Measurements from ENCODE around the gene PTRH1. TPM values are rescaled to one million over a fixed set of nuclear protein-coding genes. Genes with fewer than 3 reads are reported as not detected.

The PTRH1 gene
- total and polyA plus RNA-seq, 2 of the 13 experiments (the other 11 are each of a cell fraction or from before 2014, with no cell fraction given): 4.0 to 10.4 TPM

DNA sequence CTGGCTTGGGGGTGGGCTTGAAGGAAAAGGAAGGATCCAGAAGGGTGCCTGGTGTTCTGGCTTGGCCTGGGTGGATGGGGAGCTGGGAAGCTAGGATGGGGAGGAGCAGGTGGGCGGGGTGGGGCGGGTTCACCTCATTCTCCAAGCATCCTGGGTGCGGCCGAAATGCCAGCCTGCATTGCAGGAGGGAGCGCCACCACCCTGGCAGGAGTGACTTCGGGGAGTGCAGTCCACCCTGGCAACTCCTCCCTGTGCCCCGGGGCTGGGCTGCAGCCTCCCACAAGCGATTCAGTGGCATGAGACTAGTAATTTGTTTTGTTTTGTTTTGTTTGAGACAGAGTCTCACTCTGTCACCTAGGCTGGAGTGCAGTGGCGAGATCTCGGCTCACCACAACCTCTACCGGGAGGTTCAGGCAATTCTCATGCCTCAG, 5.9 kb upstream of the PTRH1 start:
- no peaks in the 10 kb centered on the region for H3K36me3 ChIP-seq (replicated peaks in 1 of 2; ENCODE audit: control insufficient read depth in 1 of 2, insufficient read depth in 2 of 2, low read length in 2 of 2)
- ATAC-seq (no peak), FAIRE-seq (no peak), DNase-seq (ENCODE audit: low spot score) (no peak)
- no TSS peak for BruUV-seq (replicated peaks)
- no peaks in the 10 kb centered on the region for H3K9me3 ChIP-seq (ENCODE audit: low read length)
- ChIA-PET CTCF (ENCODE audit: low intra/inter-chr PET ratio, low total read pairs) (no interaction called here), POLR2A (interaction anchor here (0.7 kb wide), 1 partner anchor 18 kb away, joined by 3 read pairs; no protein-coding TSS in a partner anchor)
- no peak overlapping the region for H3K4me2 ChIP-seq (ENCODE audit: low read depth, low read length)
- WGBS (ENCODE audit: low lambda C conversion rate): 19% methylated on average over 4 of the region's 11 CpGs
- H2AFZ ChIP-seq (ENCODE audit: low read length): no peak overlapping the region
- no peak overlapping the region for H3K4me3 ChIP-seq (replicated peaks in 1 of 3; ENCODE audit: insufficient read depth in 1 of 3, low read depth in 2 of 3, low read length in 3 of 3)
- intact Hi-C loops (cut with micrococcal nuclease; ENCODE audit: unreplicated experiment): loop anchor here (10.0 kb wide), 1 partner anchor 217 kb away; no protein-coding TSS in a partner anchor
- in situ Hi-C loops (cut with HindIII; ENCODE audit: extremely low pct_ligation_motif_present, low pct_unique_long_range_greater_than_20kb): no loop called here
- H3K27ac ChIP-seq (ENCODE audit: extremely low read length, insufficient read depth, low read length): no peak overlapping the region
- H3K27me3 ChIP-seq (ENCODE audit: control insufficient read depth in 1 of 2, insufficient read depth in 2 of 2, low read length in 2 of 2): peaks cover 0 to 6% of the 10 kb centered on the region in 2 experiments; a peak in 2 of 5 replicates
- H4K20me1 ChIP-seq (ENCODE audit: insufficient read depth, low read length): no peaks in the 10 kb centered on the region
- peaks cover 20% of the 10 kb centered on the region for H3K4me1 ChIP-seq (ENCODE audit: insufficient read depth, low read length)
- H3K9ac ChIP-seq (ENCODE audit: insufficient read depth, low read depth, low read length): no peak overlapping the region
- H3K79me2 ChIP-seq (ENCODE audit: insufficient read depth, low read length): no peaks in the 10 kb centered on the region
- TF ChIP-seq, protein P1, sequence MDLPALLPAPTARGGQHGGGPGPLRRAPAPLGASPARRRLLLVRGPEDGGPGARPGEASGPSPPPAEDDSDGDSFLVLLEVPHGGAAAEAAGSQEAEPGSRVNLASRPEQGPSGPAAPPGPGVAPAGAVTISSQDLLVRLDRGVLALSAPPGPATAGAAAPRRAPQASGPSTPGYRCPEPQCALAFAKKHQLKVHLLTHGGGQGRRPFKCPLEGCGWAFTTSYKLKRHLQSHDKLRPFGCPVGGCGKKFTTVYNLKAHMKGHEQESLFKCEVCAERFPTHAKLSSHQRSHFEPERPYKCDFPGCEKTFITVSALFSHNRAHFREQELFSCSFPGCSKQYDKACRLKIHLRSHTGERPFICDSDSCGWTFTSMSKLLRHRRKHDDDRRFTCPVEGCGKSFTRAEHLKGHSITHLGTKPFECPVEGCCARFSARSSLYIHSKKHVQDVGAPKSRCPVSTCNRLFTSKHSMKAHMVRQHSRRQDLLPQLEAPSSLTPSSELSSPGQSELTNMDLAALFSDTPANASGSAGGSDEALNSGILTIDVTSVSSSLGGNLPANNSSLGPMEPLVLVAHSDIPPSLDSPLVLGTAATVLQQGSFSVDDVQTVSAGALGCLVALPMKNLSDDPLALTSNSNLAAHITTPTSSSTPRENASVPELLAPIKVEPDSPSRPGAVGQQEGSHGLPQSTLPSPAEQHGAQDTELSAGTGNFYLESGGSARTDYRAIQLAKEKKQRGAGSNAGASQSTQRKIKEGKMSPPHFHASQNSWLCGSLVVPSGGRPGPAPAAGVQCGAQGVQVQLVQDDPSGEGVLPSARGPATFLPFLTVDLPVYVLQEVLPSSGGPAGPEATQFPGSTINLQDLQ (CRISPR knock-in tag; IDR thresholded peaks at IDR 0.05): no peak
- TF ChIP-seq ZNF225 (CRISPR knock-in tag; IDR thresholded peaks at IDR 0.05) (no peak), NFRKB (IDR thresholded peaks at IDR 0.05) (no peak), ISL2 (CRISPR knock-in tag; IDR thresholded peaks at IDR 0.05) (no peak), CBX5 (CRISPR knock-in tag; IDR thresholded peaks at IDR 0.05; ENCODE audit: borderline replicate concordance) (no peak), ZSCAN29 (CRISPR knock-in tag; conservative IDR thresholded peaks at IDR 0.05) (no peak), ZBTB38 (CRISPR knock-in tag; IDR thresholded peaks at IDR 0.05) (no peak), CBFB (CRISPR knock-in tag; IDR thresholded peaks at IDR 0.05) (no peak), ZNF564 (CRISPR knock-in tag; IDR thresholded peaks at IDR 0.05) (no peak), HNRNPLL (IDR thresholded peaks at IDR 0.05; ENCODE audit: low read depth, low read length, poor library complexity, severe bottlenecking) (no peak), MIXL1 (CRISPR knock-in tag; IDR thresholded peaks at IDR 0.05) (no peak), ZNF777 (CRISPR knock-in tag; IDR thresholded peaks at IDR 0.05) (no peak), GLI4 (CRISPR knock-in tag; IDR thresholded peaks at IDR 0.05; ENCODE audit: borderline replicate concordance) (no peak)
- TF ChIP-seq, protein P2, sequence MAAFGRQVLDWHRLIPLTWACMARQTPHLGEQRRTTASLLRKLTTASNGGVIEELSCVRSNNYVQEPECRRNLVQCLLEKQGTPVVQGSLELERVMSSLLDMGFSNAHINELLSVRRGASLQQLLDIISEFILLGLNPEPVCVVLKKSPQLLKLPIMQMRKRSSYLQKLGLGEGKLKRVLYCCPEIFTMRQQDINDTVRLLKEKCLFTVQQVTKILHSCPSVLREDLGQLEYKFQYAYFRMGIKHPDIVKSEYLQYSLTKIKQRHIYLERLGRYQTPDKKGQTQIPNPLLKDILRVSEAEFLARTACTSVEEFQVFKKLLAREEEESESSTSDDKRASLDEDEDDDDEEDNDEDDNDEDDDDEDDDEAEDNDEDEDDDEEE (CRISPR knock-in tag; IDR thresholded peaks at IDR 0.05): no peak
- TF ChIP-seq, protein P3, sequence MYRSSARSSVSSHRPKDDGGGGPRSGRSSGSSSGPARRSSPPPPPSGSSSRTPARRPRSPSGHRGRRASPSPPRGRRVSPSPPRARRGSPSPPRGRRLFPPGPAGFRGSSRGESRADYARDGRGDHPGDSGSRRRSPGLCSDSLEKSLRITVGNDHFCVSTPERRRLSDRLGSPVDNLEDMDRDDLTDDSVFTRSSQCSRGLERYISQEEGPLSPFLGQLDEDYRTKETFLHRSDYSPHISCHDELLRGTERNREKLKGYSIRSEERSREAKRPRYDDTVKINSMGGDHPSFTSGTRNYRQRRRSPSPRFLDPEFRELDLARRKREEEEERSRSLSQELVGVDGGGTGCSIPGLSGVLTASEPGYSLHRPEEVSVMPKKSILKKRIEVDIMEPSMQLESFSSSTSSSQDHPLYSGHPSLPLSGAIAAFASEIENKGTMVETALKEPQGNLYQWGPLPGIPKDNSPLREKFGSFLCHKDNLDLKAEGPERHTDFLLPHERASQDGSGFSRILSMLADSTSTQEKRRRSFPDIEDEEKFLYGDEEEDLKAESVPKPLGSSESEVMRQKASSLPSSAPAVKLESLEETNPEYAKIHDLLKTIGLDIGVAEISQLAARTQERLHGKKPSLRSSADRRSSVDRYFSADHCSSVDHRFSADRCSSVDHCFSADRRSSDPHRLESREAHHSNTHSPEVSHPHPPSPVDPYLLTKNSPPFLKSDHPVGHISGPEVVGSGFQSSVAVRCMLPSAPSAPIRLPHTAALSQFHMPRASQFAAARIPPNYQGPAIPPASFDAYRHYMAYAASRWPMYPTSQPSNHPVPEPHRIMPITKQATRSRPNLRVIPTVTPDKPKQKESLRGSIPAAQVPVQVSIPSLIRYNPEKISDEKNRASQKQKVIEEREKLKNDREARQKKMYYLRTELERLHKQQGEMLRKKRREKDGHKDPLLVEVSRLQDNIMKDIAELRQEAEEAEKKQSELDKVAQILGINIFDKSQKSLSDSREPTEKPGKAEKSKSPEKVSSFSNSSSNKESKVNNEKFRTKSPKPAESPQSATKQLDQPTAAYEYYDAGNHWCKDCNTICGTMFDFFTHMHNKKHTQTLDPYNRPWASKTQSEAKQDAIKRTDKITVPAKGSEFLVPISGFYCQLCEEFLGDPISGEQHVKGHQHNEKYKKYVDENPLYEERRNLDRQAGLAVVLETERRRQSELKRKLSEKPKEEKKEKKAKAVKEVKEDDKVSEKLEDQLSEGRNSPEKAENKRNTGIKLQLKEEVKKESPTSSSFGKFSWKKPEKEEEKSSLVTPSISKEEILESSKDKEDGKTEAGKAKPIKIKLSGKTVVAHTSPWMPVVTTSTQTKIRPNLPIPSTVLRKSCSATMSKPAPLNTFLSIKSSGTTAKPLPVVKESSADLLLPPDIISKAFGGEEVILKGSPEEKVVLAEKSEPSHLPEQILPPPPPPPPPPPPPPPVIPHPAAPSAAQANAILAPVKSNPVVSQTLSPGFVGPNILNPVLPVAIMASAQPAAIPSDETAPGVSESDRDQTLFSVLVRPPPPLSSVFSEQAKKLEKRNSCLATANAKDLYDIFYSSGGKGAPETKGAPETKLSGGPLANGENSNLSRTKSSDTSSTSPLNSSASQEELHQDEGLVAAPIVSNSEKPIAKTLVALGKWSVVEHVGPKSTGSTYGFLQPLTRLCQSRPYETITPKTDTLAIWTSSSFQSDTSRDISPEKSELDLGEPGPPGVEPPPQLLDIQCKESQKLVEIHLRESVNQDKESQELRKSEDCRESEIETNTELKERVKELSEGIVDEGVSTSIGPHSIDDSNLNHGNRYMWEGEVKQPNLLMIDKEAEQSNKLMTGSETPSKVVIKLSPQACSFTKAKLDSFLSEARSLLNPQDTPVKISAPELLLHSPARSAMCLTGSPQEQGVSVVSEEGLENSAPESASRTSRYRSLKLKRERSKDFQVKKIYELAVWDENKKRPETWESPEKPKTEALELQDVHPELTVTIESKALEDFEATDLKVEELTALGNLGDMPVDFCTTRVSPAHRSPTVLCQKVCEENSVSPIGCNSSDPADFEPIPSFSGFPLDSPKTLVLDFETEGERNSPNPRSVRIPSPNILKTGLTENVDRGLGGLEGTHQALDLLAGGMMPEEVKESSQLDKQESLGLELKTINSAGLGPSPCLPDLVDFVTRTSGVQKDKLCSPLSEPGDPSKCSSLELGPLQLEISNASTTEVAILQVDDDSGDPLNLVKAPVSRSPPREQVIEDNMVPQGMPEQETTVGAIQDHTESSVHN (CRISPR knock-in tag; IDR thresholded peaks at IDR 0.05): no peak
